LNCAP (cell line): ENCODE results near the gene KIF1B.

Experiments
- CTCF ChIP-seq: fragments of 450-650 bp; IDR thresholded peaks from 2 replicates; pipeline ENCODE4 v1.5.1; 2017; ENCODE audit warnings: mild to moderate bottlenecking

Gene KIF1B

GRCh38 chr1:10265027-10265426, 54.7 kb downstream of the KIF1B start:
- no peak for TF ChIP-seq CTCF

- no peak for TF ChIP-seq CTCF
These were observed 55.5 kb downstream of the KIF1B start for GRCh38 chr1:10265900-10266299.

GRCh38 chr1:10267319-10267718, 56.9 kb downstream of the KIF1B start:
- TF ChIP-seq CTCF = no peak

- TF ChIP-seq CTCF = no peak
These were observed 57.6 kb downstream of the KIF1B start for GRCh38 chr1:10267921-10268320.

- TF ChIP-seq CTCF = no peak
These were observed 60.7 kb downstream of the KIF1B start for GRCh38 chr1:10271090-10271489.

GRCh38 chr1:10271869-10272268, 61.5 kb downstream of the KIF1B start:
- no peak for TF ChIP-seq CTCF

GRCh38 chr1:10272274-10272673, 61.9 kb downstream of the KIF1B start:
- TF ChIP-seq CTCF = no peak

GRCh38 chr1:10278880-10279279, 68.5 kb downstream of the KIF1B start:
- no peak for TF ChIP-seq CTCF
